Transverse colon (tissue), 4 donors: ENCODE results near the gene RSRC1.
"Not testable (repeated sequence)": the region's sequence is repeated elsewhere in the genome, so short reads cannot be mapped to it uniquely, and the experiment has no call there.

Source experiments
- CTCF ChIP-seq, 5 experiments: fragments of 200-600 bp in 3 of 5; fragments of 450-650 bp in 2 of 5; sonication (generic) in 3 of 5; IDR thresholded peaks; 1 replicate in 2 of 5; 2 replicates in 3 of 5; pipeline ENCODE4 v1.5.1; 2016 to 2017; ENCODE audit warnings: antibody characterized with exemption in 5 of 5, inconsistent platforms in 3 of 5, mild to moderate bottlenecking in 2 of 5, moderate library complexity in 1 of 5
- EP300 ChIP-seq: sonication (generic); formaldehyde crosslinking; IDR thresholded peaks from one replicate; pipeline ENCODE4 v1.6.1; 2017; ENCODE audit warnings: antibody characterized with exemption, low read depth
- POLR2AphosphoS5 ChIP-seq, 3 donors: sonication (generic); formaldehyde crosslinking; IDR thresholded peaks; one replicate each; pipeline ENCODE4 v1.6.1; 2016; ENCODE audit warnings: antibody characterized with exemption in 3 of 3

GRCh38 chr3:158113595-158113994, 3.7 kb downstream of the RSRC1 start:
- TF ChIP-seq CTCF (IDR thresholded peaks at IDR 0.05); POLR2AphosphoS5 (IDR thresholded peaks at IDR 0.05); EP300: not testable (repeated sequence)
